ENCODE data around the gene ARL2BP. TPM values are rescaled to one million over a fixed set of nuclear protein-coding genes. Genes with fewer than 3 reads are reported as not detected.
"Not testable (repeated sequence)": the region's sequence is repeated elsewhere in the genome, so short reads cannot be mapped to it uniquely, and the experiment has no call there.

The ARL2BP gene
- total and polyA plus RNA-seq, 2 donors (not counting 1 experiment from before 2014, with no cell fraction given) = 32.5 to 38.8 TPM

DNA sequence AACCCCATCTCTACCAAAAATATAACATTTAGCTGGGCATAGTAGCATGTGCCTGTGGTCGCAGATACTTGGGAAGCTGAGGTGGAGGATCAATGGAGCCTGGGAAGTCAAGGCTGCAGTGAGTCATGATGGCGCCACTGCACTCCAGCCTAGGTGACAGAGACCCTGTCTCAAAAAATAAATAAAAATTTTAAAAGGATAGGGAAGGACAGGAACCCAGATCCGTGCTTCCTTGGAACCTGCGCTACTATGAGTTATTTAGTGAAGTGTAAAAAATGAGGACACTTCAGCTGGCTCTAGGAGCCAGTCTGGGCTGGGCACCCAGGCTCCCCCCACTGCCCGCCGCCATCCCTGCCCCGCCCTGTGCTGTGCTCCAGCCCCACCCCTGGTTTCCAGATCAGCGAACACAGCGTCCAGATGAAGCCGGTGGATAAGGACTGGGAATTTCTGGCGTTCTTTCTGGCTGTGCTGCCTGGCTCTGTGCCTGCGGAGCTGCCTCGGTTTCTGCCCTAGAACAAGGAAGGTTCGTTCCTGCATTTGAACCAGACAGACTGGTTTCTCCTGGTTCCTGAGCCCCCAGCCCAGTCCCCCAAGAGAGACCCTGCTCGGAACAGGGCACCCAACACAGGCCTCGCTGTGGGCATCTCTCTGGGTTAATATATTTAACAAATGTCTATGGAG is 20.9 kb downstream of the ARL2BP start:
- CTCF ChIA-PET = no interaction called here
- intact Hi-C loops (cut with micrococcal nuclease) = no loop called here
- Histone ChIP-seq H3K9me3 (ENCODE audit: control extremely low read depth in 1 of 3, control insufficient read depth in 2 of 3, insufficient read depth in 1 of 3, low read length in 2 of 3) (no peaks in the 10 kb centered on the region), H3K36me3 (replicated peaks in 1 of 2; ENCODE audit: control extremely low read depth in 1 of 2, control insufficient read depth in 1 of 2, extremely low read depth in 1 of 2, insufficient read depth in 2 of 2, low read length in 1 of 2) (no peaks in the 10 kb centered on the region), H2AFZ (ENCODE audit: insufficient read depth, low read depth, low read length, poor library complexity, severe bottlenecking) (no peak overlapping the region), H3K4me2 (replicated peaks; ENCODE audit: low read depth, low read length, poor library complexity, severe bottlenecking) (no peak overlapping the region), H4K20me1 (ENCODE audit: control insufficient read depth, insufficient read depth, low read length, poor library complexity, severe bottlenecking) (no peaks in the 10 kb centered on the region), H3K9ac (ENCODE audit: low read length) (no peak overlapping the region), H3K4me1 (ENCODE audit: control insufficient read depth in 2 of 2, insufficient read depth in 2 of 2, low read length in 2 of 2) (peaks cover 0 to 5% of the 10 kb centered on the region in 2 donors), H3K4me3 (ENCODE audit: control extremely low read depth in 1 of 5, extremely low read depth in 1 of 5, insufficient read depth in 1 of 5, low read depth in 2 of 5, low read length in 4 of 5) (no peak overlapping the region), H3K79me2 (ENCODE audit: control insufficient read depth, insufficient read depth, low read length) (no peaks in the 10 kb centered on the region), H3K27me3 (replicated peaks in 1 of 4; ENCODE audit: control extremely low read depth in 1 of 4, control insufficient read depth in 3 of 4, insufficient read depth in 4 of 4, low read length in 3 of 4) (no peaks in the 10 kb centered on the region), H3K27ac (ENCODE audit: low read length in 2 of 2) (no peak overlapping the region)
- ATAC-seq (ENCODE audit: low read depth) (no peak), DNase-seq (no peak)
- Mint-ChIP-seq H3K4me1 (peaks cover 3% of the 10 kb centered on the region), H3K27ac (no peak overlapping the region), H3K27me3 (no peaks in the 10 kb centered on the region), H3K9me3 (ENCODE audit: insufficient read depth) (no peaks in the 10 kb centered on the region), H3K4me3 (no peak overlapping the region)
- TF ChIP-seq, protein P1, sequence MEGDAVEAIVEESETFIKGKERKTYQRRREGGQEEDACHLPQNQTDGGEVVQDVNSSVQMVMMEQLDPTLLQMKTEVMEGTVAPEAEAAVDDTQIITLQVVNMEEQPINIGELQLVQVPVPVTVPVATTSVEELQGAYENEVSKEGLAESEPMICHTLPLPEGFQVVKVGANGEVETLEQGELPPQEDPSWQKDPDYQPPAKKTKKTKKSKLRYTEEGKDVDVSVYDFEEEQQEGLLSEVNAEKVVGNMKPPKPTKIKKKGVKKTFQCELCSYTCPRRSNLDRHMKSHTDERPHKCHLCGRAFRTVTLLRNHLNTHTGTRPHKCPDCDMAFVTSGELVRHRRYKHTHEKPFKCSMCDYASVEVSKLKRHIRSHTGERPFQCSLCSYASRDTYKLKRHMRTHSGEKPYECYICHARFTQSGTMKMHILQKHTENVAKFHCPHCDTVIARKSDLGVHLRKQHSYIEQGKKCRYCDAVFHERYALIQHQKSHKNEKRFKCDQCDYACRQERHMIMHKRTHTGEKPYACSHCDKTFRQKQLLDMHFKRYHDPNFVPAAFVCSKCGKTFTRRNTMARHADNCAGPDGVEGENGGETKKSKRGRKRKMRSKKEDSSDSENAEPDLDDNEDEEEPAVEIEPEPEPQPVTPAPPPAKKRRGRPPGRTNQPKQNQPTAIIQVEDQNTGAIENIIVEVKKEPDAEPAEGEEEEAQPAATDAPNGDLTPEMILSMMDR (IDR thresholded peaks at IDR 0.05) = no peak
- TF ChIP-seq EZH2 (IDR thresholded peaks at IDR 0.05; ENCODE audit: borderline replicate concordance, insufficient read depth, low read depth, low read length, poor library complexity, severe bottlenecking) = no peak
- 94% methylated on average over 14 of the region's 16 CpGs for WGBS (ENCODE audit: insufficient coverage)
- POLR2A ChIA-PET = no interaction called here

DNA sequence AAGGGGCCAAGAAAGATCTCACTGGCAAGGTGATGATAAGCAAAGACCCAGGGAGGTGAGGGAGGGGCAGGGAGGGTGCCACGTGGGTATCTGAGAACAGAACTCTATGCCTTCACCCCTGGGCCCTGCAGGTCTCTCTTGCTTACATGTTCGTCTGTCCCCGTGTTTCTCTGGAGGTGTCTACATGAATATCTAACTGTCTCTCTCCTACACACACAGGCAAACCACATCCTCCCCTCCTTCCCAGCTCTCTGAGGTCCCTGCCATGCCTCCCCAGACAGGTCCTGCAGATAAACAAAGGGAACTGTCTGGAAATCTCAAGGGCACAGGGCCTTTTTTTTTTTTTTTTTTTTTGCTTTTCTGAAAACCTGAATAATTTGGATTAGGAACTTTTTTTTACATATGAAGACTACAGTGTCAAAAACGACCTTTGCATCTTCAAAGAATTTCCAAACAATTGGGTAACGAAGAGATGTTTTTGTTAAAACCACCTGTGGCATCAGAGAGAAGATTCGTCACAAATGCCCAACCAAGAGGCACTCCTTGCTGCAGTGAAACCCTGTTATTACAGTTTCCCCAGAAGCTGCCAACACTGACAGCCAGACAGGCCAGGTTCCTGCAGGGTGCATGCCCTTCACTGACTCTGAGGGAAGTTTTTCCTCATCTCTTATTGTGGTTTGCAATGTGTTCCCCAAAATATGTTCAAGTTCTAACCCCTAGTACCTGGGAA is 21.6 kb downstream of the ARL2BP start:
- WGBS (ENCODE audit: insufficient coverage) = 41% methylated on average over 5 of the region's 6 CpGs
- Histone ChIP-seq H3K27ac (ENCODE audit: low read length in 2 of 2) (no peak overlapping the region), H3K4me1 (ENCODE audit: control insufficient read depth in 2 of 2, insufficient read depth in 2 of 2, low read length in 2 of 2) (peaks cover 0 to 5% of the 10 kb centered on the region in 2 donors), H3K79me2 (ENCODE audit: control insufficient read depth, insufficient read depth, low read length) (no peaks in the 10 kb centered on the region), H3K27me3 (replicated peaks in 1 of 4; ENCODE audit: control extremely low read depth in 1 of 4, control insufficient read depth in 3 of 4, insufficient read depth in 4 of 4, low read length in 3 of 4) (no peaks in the 10 kb centered on the region), H4K20me1 (ENCODE audit: control insufficient read depth, insufficient read depth, low read length, poor library complexity, severe bottlenecking) (no peaks in the 10 kb centered on the region), H3K4me3 (ENCODE audit: control extremely low read depth in 1 of 5, extremely low read depth in 1 of 5, insufficient read depth in 1 of 5, low read depth in 2 of 5, low read length in 4 of 5) (no peak overlapping the region), H3K9ac (ENCODE audit: low read length) (no peak overlapping the region), H2AFZ (ENCODE audit: insufficient read depth, low read depth, low read length, poor library complexity, severe bottlenecking) (no peak overlapping the region), H3K36me3 (replicated peaks in 1 of 2; ENCODE audit: control extremely low read depth in 1 of 2, control insufficient read depth in 1 of 2, extremely low read depth in 1 of 2, insufficient read depth in 2 of 2, low read length in 1 of 2) (no peaks in the 10 kb centered on the region), H3K9me3 (ENCODE audit: control extremely low read depth in 1 of 3, control insufficient read depth in 2 of 3, insufficient read depth in 1 of 3, low read length in 2 of 3) (no peaks in the 10 kb centered on the region), H3K4me2 (replicated peaks; ENCODE audit: low read depth, low read length, poor library complexity, severe bottlenecking) (no peak overlapping the region)
- no peak for ATAC-seq (ENCODE audit: low read depth)
- TF ChIP-seq EZH2 (IDR thresholded peaks at IDR 0.05; ENCODE audit: borderline replicate concordance, insufficient read depth, low read depth, low read length, poor library complexity, severe bottlenecking) = no peak
- TF ChIP-seq, protein P1 (IDR thresholded peaks at IDR 0.05) = no peak
- POLR2A ChIA-PET = no interaction called here
- Mint-ChIP-seq H3K4me3 (no peak overlapping the region), H3K27me3 (no peaks in the 10 kb centered on the region), H3K27ac (no peak overlapping the region), H3K9me3 (ENCODE audit: insufficient read depth) (no peaks in the 10 kb centered on the region), H3K4me1 (peaks cover 3% of the 10 kb centered on the region)
- CTCF ChIA-PET = no interaction called here
- DNase-seq = no peak
- intact Hi-C loops (cut with micrococcal nuclease) = no loop called here

DNA sequence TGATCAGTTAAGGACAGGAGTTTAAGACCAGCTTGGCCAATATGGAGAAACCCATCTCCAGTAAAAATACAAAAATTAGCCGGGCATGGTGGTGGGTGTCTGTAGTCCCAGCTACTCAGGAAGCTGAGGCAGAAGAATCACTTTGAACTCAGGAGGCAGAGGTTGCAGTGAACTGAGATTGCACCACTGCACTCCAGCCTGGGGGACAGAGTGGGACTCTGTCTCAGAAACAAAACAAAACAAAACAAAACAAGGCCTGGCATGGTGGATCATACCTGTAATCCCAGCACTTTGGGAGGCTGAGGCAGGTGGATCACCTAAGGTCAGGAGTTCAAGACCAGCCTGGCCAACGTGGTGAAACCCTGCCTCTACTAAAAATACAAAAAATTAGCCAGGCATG is 22.3 kb downstream of the ARL2BP start:
- intact Hi-C loops (cut with micrococcal nuclease); DNase-seq; H4K20me1 ChIP-seq (ENCODE audit: control insufficient read depth, insufficient read depth, low read length, poor library complexity, severe bottlenecking); H3K27ac ChIP-seq (ENCODE audit: low read length in 2 of 2); H2AFZ ChIP-seq (ENCODE audit: insufficient read depth, low read depth, low read length, poor library complexity, severe bottlenecking); H3K9me3 ChIP-seq (ENCODE audit: control extremely low read depth in 1 of 3, control insufficient read depth in 2 of 3, insufficient read depth in 1 of 3, low read length in 2 of 3); H3K4me3 ChIP-seq (ENCODE audit: control extremely low read depth in 1 of 5, extremely low read depth in 1 of 5, insufficient read depth in 1 of 5, low read depth in 2 of 5, low read length in 4 of 5); H3K36me3 ChIP-seq (replicated peaks in 1 of 2; ENCODE audit: control extremely low read depth in 1 of 2, control insufficient read depth in 1 of 2, extremely low read depth in 1 of 2, insufficient read depth in 2 of 2, low read length in 1 of 2); H3K9ac ChIP-seq (ENCODE audit: low read length); H3K27me3 ChIP-seq (replicated peaks in 1 of 4; ENCODE audit: control extremely low read depth in 1 of 4, control insufficient read depth in 3 of 4, insufficient read depth in 4 of 4, low read length in 3 of 4); ATAC-seq (ENCODE audit: low read depth); H3K9me3 Mint-ChIP-seq (ENCODE audit: insufficient read depth); H3K79me2 ChIP-seq (ENCODE audit: control insufficient read depth, insufficient read depth, low read length); H3K27ac Mint-ChIP-seq; H3K27me3 Mint-ChIP-seq; H3K4me1 Mint-ChIP-seq; POLR2A ChIA-PET; H3K4me2 ChIP-seq (replicated peaks; ENCODE audit: low read depth, low read length, poor library complexity, severe bottlenecking); H3K4me1 ChIP-seq (ENCODE audit: control insufficient read depth in 2 of 2, insufficient read depth in 2 of 2, low read length in 2 of 2); H3K4me3 Mint-ChIP-seq: not testable (repeated sequence)
- WGBS (ENCODE audit: insufficient coverage) = 80% methylated on average over 1 of the region's 2 CpGs
- CTCF ChIA-PET = interaction anchor here (1.0 kb wide), 1 partner anchor 26 kb away, joined by 4 read pairs; no protein-coding TSS in a partner anchor

Measured in B cell (primary cell).